Keratinocyte (primary cell): ENCODE measurements around the gene CCDC12. TPM values are rescaled to one million over a fixed set of nuclear protein-coding genes. Genes with fewer than 3 reads are reported as not detected.
"Not testable (repeated sequence)": the region's sequence is repeated elsewhere in the genome, so short reads cannot be mapped to it uniquely, and the experiment has no call there.

Source experiments
- DNase-seq: peaks from one replicate; pipeline ENCODE4 v3.0.0-alpha.2; 2011; ENCODE audit warnings: low read depth, missing footprints, low spot score
- FAIRE-seq: peaks from 2 replicates; lab custom pipeline; 2011; peaks lifted over from hg19 to GRCh38; lab: Jason Lieb, UNC
- H2AFZ ChIP-seq: 2 replicates; pipeline ENCODE4 v1.6.0; 2012; ENCODE audit warnings: low read length, control low read depth, inconsistent platforms; ENCODE audit not compliant: control insufficient read depth
- H3K27ac ChIP-seq: 2 replicates; pipeline ENCODE4 v1.5.1; 2011; ENCODE audit warnings: low read length; ENCODE audit not compliant: control insufficient read depth, insufficient read depth
- H3K27me3 ChIP-seq: 3 replicates; pipeline ENCODE4 v1.6.0; 2011; ENCODE audit warnings: low read length; ENCODE audit not compliant: control insufficient read depth, insufficient read depth; ENCODE audit errors: extremely low read depth
- H3K36me3 ChIP-seq, 2 experiments: 2 replicates in 1 of 2; 3 replicates in 1 of 2; pipeline ENCODE4 v1.5.1; 2011; ENCODE audit warnings: low read length in 2 of 2, mild to moderate bottlenecking in 1 of 2; ENCODE audit not compliant: control insufficient read depth in 2 of 2, insufficient read depth in 2 of 2; ENCODE audit errors: extremely low read depth in 1 of 2
- H3K4me1 ChIP-seq: 3 replicates; pipeline ENCODE4 v1.5.1; 2011; ENCODE audit warnings: low read length; ENCODE audit not compliant: control insufficient read depth, insufficient read depth; ENCODE audit errors: extremely low read depth
- H3K4me2 ChIP-seq: 3 replicates; pipeline ENCODE4 v1.6.0; 2011; ENCODE audit warnings: low read depth, low read length; ENCODE audit not compliant: control insufficient read depth, insufficient read depth; ENCODE audit errors: extremely low read depth
- H3K4me3 ChIP-seq, 3 experiments: fragments of 200-600 bp in 1 of 3; sonication (generic) in 1 of 3; 2 replicates in 2 of 3; 3 replicates in 1 of 3; pipeline ENCODE4 v1.5.1; 2011 to 2016; ENCODE audit warnings: low read length in 3 of 3, mild to moderate bottlenecking in 3 of 3, control low read depth in 2 of 3, inconsistent platforms in 1 of 3, low read depth in 1 of 3, mixed read lengths in 1 of 3, mixed run types in 1 of 3, moderate library complexity in 1 of 3; ENCODE audit not compliant: control insufficient read depth in 2 of 3, insufficient read depth in 2 of 3; ENCODE audit errors: extremely low read depth in 1 of 3
- H3K79me2 ChIP-seq: 2 replicates; pipeline ENCODE4 v1.6.0; 2012; ENCODE audit warnings: low read length; ENCODE audit not compliant: control insufficient read depth, insufficient read depth
- H3K9ac ChIP-seq: 3 replicates; pipeline ENCODE4 v1.6.0; 2011; ENCODE audit warnings: low read length; ENCODE audit not compliant: control insufficient read depth, insufficient read depth; ENCODE audit errors: extremely low read depth
- H3K9me1 ChIP-seq: 3 replicates; pipeline ENCODE4 v1.6.0; 2011; ENCODE audit warnings: low read length; ENCODE audit not compliant: control insufficient read depth, insufficient read depth; ENCODE audit errors: extremely low read depth
- H3K9me3 ChIP-seq: 2 replicates; pipeline ENCODE4 v1.5.1; 2012; ENCODE audit warnings: low read depth, low read length; ENCODE audit not compliant: control insufficient read depth
- H4K20me1 ChIP-seq: 3 replicates; pipeline ENCODE4 v1.6.0; 2011; ENCODE audit warnings: low read length; ENCODE audit not compliant: control insufficient read depth, insufficient read depth; ENCODE audit errors: extremely low read depth
- EZH2 ChIP-seq: IDR thresholded peaks from one replicate; pipeline ENCODE4 v1.6.1; 2012; ENCODE audit warnings: inconsistent platforms, mild to moderate bottlenecking, low read length, moderate library complexity
- dilution Hi-C: fragments of 300-500 bp; cut with MboI; formaldehyde crosslinking; loops from one replicate; pipeline ENCODE4 v1.7.0; 2020; ENCODE audit warnings: low sequenced_read_pairs; ENCODE audit not compliant: extremely low pct_ligation_motif_present
- polyA plus RNA-seq, 5 experiments: library from polyadenylated mRNA; depleted of rRNA in 3 of 5; stranded (reverse) in 3 of 5; stranded (forward) in 1 of 5; unstranded in 1 of 5; fragments of >200 nt; gene quantifications; 1 replicate in 1 of 5; 2 replicates in 3 of 5; 3 replicates in 1 of 5; pipeline versions ENCODE4 v1.2.1 to v1.2.3, GENCODE V29; 2011 to 2012; ENCODE audit warnings: missing spikeins in 2 of 5, low read depth in 1 of 5, low replicate concordance in 1 of 5
- TF ChIP-seq, protein P1 (sequence below), 3 experiments: IDR thresholded peaks in 1 of 3; conservative IDR thresholded peaks in 1 of 3; optimal IDR thresholded peaks in 1 of 3; 2 replicates in 2 of 3; 3 replicates in 1 of 3; pipeline versions ENCODE3 to v1.5.1; 2011; ENCODE audit warnings: low read length in 3 of 3, mild to moderate bottlenecking in 3 of 3, moderate library complexity in 2 of 3, control low read depth in 1 of 3, inconsistent platforms in 1 of 3; ENCODE audit not compliant: insufficient read depth in 2 of 3; ENCODE audit errors: extremely low read depth in 1 of 3

Gene CCDC12
- polyA plus RNA-seq, 1 donor (not counting 4 experiments of a cell fraction or from before 2014, with no cell fraction given) = 27.5 TPM

DNA sequence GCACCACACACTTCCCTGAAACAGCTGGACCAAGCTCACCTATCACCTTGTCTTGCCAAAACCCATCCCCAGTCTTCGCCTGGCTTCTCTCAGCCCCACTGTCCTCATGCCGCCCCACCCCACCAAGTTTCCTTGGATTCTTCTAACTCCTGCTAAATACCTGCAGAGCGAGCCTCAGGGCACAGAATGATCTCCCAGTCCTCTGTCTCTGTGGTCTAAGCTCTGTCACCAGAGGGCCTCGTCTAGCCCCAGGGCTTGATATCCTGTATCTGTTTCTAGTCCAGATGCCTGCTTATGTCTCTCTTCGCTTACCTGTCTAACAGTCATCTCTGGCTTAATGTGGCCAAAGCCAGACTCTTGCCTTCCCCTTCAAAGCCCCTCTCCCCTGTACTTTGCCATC is 9.7 kb downstream of the CCDC12 start:
- FAIRE-seq (peak; percentile 63), DNase-seq (no peak)
- H3K4me3 ChIP-seq = no peak overlapping the region
- H3K4me2 ChIP-seq = no peak overlapping the region
- dilution Hi-C loops = no loop called here
- H3K27me3 ChIP-seq = no peaks in the 10 kb centered on the region
- peaks cover 17 to 26% of the 10 kb centered on the region in 2 experiments for H3K36me3 ChIP-seq
- H3K9me1 ChIP-seq = peaks cover 5% of the 10 kb centered on the region
- no peak overlapping the region for H3K9ac ChIP-seq
- no peaks in the 10 kb centered on the region for H3K9me3 ChIP-seq
- H4K20me1 ChIP-seq = peaks cover 52% of the 10 kb centered on the region
- TF ChIP-seq, protein P1, sequence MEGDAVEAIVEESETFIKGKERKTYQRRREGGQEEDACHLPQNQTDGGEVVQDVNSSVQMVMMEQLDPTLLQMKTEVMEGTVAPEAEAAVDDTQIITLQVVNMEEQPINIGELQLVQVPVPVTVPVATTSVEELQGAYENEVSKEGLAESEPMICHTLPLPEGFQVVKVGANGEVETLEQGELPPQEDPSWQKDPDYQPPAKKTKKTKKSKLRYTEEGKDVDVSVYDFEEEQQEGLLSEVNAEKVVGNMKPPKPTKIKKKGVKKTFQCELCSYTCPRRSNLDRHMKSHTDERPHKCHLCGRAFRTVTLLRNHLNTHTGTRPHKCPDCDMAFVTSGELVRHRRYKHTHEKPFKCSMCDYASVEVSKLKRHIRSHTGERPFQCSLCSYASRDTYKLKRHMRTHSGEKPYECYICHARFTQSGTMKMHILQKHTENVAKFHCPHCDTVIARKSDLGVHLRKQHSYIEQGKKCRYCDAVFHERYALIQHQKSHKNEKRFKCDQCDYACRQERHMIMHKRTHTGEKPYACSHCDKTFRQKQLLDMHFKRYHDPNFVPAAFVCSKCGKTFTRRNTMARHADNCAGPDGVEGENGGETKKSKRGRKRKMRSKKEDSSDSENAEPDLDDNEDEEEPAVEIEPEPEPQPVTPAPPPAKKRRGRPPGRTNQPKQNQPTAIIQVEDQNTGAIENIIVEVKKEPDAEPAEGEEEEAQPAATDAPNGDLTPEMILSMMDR (optimal IDR thresholded peaks at IDR 0.05 in 1 of 3, IDR thresholded peaks at IDR 0.05 in 1 of 3, conservative IDR thresholded peaks at IDR 0.05 in 1 of 3; ENCODE audit: extremely low read depth in 1 of 3, insufficient read depth in 2 of 3, low read length in 3 of 3) = peak in 1 of 3 experiments; percentile 18
- no peak for TF ChIP-seq EZH2
- no peak overlapping the region for H2AFZ ChIP-seq
- peaks cover 82% of the 10 kb centered on the region for H3K79me2 ChIP-seq
- H3K4me1 ChIP-seq = peaks cover 32% of the 10 kb centered on the region
- H3K27ac ChIP-seq = no peak overlapping the region

DNA sequence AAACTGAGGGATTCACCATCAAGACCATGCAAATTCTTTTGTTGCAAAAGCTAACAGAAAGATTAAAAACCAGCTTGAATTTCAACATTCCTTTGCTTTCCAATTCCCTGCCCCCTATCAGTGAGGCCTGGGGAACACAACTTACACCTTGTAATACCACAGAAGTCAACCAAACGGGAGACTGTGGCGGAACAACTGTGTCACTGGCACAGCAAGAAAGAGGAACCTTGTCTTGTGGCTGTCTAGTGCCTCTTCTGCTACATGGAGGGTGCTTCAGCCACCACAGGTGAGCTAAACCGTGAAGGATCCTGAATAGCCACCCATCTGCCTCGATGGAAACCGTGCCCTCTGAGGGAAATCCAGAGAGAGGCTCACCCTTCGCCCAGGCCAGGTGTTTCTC is 11.4 kb downstream of the CCDC12 start:
- H3K36me3 ChIP-seq = peaks cover 10 to 15% of the 10 kb centered on the region in 2 experiments
- H3K9me3 ChIP-seq = no peaks in the 10 kb centered on the region
- H2AFZ ChIP-seq = no peak overlapping the region
- H3K9me1 ChIP-seq = peaks cover 5% of the 10 kb centered on the region
- no peak overlapping the region for H3K27ac ChIP-seq
- H3K9ac ChIP-seq = no peak overlapping the region
- H3K79me2 ChIP-seq = peaks cover 82% of the 10 kb centered on the region
- dilution Hi-C loops = no loop called here
- no peak overlapping the region for H3K4me2 ChIP-seq
- no peak for TF ChIP-seq EZH2
- TF ChIP-seq, protein P1 (optimal IDR thresholded peaks at IDR 0.05 in 1 of 3, IDR thresholded peaks at IDR 0.05 in 1 of 3, conservative IDR thresholded peaks at IDR 0.05 in 1 of 3; ENCODE audit: extremely low read depth in 1 of 3, insufficient read depth in 2 of 3, low read length in 3 of 3) = no peak
- no peak overlapping the region for H3K4me3 ChIP-seq
- H4K20me1 ChIP-seq = peaks cover 51% of the 10 kb centered on the region
- peaks cover 46% of the 10 kb centered on the region for H3K4me1 ChIP-seq
- no peaks in the 10 kb centered on the region for H3K27me3 ChIP-seq
- FAIRE-seq = no peak
- no peak for DNase-seq

DNA sequence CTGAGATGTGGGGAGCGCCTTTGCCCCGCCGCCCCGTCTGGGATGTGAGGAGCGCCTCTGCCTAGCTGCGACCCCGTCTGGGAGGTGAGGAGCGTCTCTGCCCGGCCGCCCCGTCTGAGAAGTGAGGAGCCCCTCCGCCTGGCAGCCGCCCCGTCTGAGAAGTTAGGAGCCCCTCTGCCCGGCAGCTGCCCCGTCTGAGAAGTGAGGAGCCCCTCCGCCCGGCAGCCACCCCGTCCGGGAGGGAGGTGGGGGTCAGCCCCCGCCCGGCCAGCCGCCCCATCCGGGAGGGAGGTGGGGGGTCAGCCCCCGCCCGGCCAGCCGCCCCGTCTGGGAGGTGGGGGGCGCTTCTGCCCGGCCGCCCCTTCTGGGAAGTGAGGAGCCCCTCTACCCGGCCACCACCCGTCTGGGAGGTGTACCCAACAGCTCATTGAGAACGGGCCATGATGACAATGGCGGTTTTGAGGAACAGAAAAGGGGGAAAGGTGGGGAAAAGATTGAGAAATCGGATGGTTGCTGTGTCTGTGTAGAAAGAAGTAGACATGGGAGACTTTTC is 12.4 kb downstream of the CCDC12 start:
- H3K27ac ChIP-seq, H3K9me1 ChIP-seq, H2AFZ ChIP-seq, H3K4me3 ChIP-seq, H3K27me3 ChIP-seq, dilution Hi-C loops, H3K4me2 ChIP-seq, H3K9me3 ChIP-seq, FAIRE-seq, H3K9ac ChIP-seq, DNase-seq: not testable (repeated sequence)
- H3K79me2 ChIP-seq = peaks cover 82% of the 10 kb centered on the region
- H3K4me1 ChIP-seq = peaks cover 53% of the 10 kb centered on the region
- peaks cover 10 to 13% of the 10 kb centered on the region in 2 experiments for H3K36me3 ChIP-seq
- H4K20me1 ChIP-seq = peaks cover 57% of the 10 kb centered on the region
